Choroid plexus epithelial cell (primary cell): Measurements from ENCODE around the gene BEND5.

Source experiments
- DNase-seq: peaks from one replicate; pipeline ENCODE4 v3.0.0-alpha.2; 2010; ENCODE audit warnings: low read depth
- H3K4me3 ChIP-seq: 2 replicates; pipeline ENCODE4 v1.5.1; 2011; ENCODE audit warnings: low read depth, mild to moderate bottlenecking, control low read depth, low read length, moderate library complexity
- CTCF ChIP-seq: conservative IDR thresholded peaks from 2 replicates; pipeline ENCODE4 v1.5.1; 2011; ENCODE audit warnings: low read depth, mild to moderate bottlenecking, control low read depth, inconsistent platforms, low read length, moderate library complexity

BEND5 gene

GRCh38 chr1:48785869-48786268, 9.2 kb upstream of the BEND5 start:
- no peak for DNase-seq
- TF ChIP-seq CTCF, result no peak

GRCh38 chr1:48784301-48784700, 7.6 kb upstream of the BEND5 start:
- H3K4me3 ChIP-seq, result no peak overlapping the region
- DNase-seq, result no peak
- TF ChIP-seq CTCF, result no peak

More at GRCh38 chr1:48785869-48786268, 9.2 kb upstream of the BEND5 start:
- no peak overlapping the region for H3K4me3 ChIP-seq

GRCh38 chr1:48777219-48777895, 666 bp upstream of the BEND5 start:
- DNase-seq, result no peak
- no peak for TF ChIP-seq CTCF
- no peak overlapping the region for H3K4me3 ChIP-seq

DNA sequence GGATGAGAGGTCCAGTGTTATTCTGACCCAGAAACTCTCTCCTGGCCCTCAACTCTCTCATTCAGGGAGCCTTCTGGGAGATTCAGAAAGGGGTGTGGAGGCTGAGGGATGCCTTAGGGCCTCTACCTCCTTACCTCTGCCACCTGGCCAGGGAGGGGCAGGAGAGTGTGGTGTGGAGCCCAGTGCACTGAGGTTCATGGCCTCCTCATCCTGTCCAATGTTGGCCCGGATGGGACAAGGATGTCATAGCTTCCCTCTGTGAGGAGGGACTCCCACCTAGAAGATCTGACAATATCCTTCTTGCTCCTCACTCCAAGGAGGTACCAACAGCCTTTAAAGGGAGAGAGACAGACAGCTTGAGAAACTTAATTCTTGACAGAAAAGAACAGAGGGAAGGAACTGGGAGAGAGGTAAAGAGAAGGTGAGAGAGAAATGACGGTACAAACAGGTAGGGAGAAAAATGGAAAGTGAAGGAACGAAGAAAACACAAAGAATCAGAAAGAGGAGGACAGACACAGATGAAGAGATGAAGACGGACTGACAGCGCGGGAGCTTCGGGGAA, 779 bp downstream of the BEND5 start:
- DNase-seq, result no peak
- TF ChIP-seq CTCF, result no peak
- H3K4me3 ChIP-seq, result no peak overlapping the region

DNA sequence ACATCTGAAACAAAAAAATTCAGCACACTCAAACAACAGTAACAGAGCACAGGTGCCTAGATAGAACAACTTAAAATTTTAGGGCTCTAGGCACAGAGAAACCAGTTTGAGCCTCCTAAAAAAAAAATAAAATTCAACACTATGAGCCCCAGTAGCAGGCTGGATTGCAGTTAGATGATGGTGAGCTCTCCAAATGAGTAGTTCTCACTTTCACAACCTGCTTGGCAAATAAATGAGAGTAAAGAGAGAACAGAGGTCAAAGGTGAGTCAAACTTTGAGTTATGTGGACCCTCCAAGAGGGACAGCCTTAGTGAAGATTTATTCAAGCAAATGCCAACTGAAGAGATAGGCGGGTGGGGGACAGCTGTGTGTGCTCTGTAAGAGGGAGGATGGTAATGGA, 3.6 kb downstream of the BEND5 start:
- no peak for DNase-seq
- no peak for TF ChIP-seq CTCF
- H3K4me3 ChIP-seq, result no peak overlapping the region

DNA sequence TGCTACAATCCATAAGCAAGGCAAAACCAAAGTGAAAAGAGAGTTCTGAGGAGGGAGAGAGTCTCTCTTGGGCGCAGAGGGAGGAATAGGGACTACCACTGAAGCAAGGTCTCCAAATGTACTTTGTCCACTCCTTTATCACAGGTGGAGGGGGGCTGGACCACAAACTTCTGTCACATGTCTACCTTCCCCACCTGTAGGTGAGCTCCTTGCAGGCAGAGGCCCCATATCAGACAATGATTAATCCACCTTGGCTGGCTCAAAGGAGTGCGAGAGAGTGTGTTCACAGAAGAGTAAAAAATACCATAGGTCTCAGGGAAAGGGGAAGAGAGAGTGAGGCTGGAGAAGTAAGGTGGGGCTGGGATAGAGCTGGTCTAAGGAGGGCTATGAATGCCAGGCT, 4.5 kb downstream of the BEND5 start:
- no peak for DNase-seq
- no peak overlapping the region for H3K4me3 ChIP-seq
- no peak for TF ChIP-seq CTCF

DNA sequence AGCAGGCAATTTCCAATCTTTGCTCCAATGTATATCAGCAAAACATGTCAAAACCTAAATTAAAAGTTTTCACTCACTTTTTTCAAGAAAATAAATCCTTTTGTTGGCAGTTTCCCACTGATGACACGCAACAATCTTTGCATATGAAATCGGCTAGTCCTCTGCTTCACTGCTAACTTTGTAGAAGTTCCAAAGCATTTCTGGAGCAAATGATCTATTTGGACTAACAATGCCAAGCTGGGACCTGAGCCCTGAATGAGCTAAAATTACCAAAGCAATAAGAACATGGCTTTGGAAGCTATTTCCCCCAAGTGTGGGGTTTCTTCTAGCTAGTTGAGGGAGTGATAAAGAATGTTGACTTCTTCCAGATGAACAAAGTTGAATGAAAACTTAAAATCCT, 5.1 kb downstream of the BEND5 start:
- no peak for DNase-seq
- no peak overlapping the region for H3K4me3 ChIP-seq
- no peak for TF ChIP-seq CTCF
